ENCODE measurements around the gene MFSD11. TPM values are rescaled to one million over a fixed set of nuclear protein-coding genes. Genes with fewer than 3 reads are reported as not detected.
"Not testable (repeated sequence)": the region's sequence is repeated elsewhere in the genome, so short reads cannot be mapped to it uniquely, and the experiment has no call there.

MFSD11 gene
- total RNA-seq, 1 donor, result 40.5 TPM

DNA sequence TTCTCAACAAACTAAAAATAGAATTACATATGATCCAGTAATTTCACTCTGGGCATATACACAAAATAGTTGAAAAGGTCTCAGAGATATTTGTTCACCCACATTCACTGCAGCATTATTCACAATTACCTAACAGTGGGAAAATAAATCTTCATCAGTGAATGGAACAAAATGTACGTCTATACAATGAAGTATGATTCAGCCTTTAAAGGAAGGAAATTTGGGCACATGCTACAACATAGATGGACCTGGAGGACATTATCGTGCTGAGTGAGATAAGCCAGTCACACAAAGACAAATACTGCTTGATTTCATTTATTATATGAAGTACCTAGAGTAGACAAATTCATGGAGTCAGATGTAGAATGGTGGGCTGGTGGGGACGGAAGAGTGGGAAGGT lies 47.0 kb downstream of the MFSD11 start:
- DNase-seq (ENCODE audit: low read depth), result no peak
- TF ChIP-seq, protein P1, sequence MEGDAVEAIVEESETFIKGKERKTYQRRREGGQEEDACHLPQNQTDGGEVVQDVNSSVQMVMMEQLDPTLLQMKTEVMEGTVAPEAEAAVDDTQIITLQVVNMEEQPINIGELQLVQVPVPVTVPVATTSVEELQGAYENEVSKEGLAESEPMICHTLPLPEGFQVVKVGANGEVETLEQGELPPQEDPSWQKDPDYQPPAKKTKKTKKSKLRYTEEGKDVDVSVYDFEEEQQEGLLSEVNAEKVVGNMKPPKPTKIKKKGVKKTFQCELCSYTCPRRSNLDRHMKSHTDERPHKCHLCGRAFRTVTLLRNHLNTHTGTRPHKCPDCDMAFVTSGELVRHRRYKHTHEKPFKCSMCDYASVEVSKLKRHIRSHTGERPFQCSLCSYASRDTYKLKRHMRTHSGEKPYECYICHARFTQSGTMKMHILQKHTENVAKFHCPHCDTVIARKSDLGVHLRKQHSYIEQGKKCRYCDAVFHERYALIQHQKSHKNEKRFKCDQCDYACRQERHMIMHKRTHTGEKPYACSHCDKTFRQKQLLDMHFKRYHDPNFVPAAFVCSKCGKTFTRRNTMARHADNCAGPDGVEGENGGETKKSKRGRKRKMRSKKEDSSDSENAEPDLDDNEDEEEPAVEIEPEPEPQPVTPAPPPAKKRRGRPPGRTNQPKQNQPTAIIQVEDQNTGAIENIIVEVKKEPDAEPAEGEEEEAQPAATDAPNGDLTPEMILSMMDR (IDR thresholded peaks at IDR 0.05; ENCODE audit: insufficient read depth, low read length), result no peak
- no peak overlapping the region for H3K4me3 ChIP-seq (ENCODE audit: low read depth, low read length)

DNA sequence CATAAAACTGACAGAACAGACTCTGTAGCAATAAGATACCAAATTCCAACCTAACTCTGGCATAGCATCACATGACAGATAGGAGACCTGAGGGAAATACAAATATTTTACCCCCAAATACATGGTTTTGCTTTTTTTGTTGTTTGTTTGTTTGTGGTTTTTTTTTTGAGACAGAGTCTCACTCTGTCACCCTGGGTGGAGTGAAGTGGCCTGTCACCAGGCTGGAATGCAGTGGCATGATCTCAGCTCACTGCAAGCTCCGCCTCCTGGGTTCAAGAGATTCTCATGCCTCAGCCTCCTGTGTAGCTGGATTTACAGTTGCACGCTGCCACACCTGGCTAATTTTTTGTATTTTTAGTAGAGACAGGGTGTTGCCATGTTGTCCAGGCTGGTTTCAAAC lies 49.9 kb downstream of the MFSD11 start:
- H3K4me3 ChIP-seq (ENCODE audit: low read depth, low read length); DNase-seq (ENCODE audit: low read depth): not testable (repeated sequence)

DNA sequence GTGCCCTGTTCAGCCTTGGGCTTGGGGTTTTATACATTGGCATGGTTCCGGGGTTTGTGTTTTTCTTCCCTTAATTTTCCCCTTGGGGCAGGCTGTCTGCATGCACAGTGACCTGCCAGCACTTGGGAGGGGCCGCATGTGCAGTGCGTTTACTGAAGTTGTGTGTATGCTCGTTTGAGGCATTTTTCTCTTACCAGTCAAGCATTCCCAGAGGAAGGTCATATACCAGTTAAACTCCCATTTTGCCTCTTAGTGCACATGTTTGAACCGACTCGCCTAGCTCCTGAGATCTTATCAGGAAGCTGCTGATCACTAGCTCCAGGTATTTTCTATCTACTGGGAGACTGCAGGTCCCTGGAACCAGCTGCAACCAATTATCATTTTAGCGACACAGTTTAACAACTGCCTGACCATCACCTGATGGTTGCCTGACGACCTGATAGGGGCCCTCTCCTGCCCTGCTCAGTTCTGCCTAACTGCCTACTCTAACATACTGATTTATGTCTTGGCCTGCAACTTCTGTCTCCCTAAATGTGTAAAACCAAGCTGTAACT lies 51.4 kb downstream of the MFSD11 start:
- no peak for DNase-seq (ENCODE audit: low read depth)
- TF ChIP-seq, protein P1 (IDR thresholded peaks at IDR 0.05; ENCODE audit: insufficient read depth, low read length), result no peak
- no peak overlapping the region for H3K4me3 ChIP-seq (ENCODE audit: low read depth, low read length)

DNA sequence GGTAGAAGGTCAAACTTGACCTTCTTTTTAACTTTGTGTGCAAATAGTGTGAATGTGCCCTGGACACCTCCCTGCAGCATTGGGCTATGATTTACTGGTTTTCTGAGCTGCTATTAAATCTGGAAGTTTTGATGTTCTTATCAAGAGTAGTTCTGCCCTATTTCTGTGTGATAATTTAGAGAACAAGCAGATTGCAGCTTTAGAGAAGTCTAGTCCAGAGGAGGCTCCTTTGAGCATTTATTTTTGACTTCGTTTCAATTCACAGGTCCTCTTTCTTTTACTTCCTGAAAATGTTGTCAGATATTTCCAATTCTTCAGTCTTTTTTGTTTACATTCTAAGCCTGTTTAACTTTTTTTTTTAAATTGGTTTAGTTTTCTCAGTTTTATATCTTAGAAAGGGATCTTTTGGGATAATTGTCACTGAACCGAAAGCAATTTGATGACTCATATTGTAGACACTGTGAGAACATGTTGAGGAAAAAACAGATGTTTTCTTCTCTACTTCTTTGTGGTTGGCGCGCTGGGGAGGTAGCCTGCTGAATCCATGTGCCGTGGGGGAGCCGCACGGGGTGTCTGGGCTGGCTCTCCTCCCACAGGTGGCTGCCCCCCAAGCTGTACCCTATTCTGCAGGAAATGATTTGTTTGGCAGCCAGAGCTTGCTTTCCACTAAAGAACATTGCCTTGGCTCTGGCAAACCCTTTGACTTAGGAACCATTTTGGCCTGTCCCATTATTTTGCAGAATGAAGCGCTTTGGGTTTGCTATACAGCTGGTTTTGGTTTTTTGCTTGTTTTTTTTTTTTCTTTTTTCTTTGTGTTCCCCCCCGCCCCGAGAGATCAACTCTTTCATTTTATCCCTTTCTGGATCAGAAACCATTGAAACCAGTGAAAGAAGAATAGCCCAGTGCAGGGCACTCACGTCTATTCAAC lies 53.4 kb downstream of the MFSD11 start:
- TF ChIP-seq, protein P1 (IDR thresholded peaks at IDR 0.05; ENCODE audit: insufficient read depth, low read length), result no peak
- H3K4me3 ChIP-seq (ENCODE audit: low read depth, low read length), result peak overlapping the region; percentile 9
- DNase-seq (ENCODE audit: low read depth), result peak; percentile 46

DNA sequence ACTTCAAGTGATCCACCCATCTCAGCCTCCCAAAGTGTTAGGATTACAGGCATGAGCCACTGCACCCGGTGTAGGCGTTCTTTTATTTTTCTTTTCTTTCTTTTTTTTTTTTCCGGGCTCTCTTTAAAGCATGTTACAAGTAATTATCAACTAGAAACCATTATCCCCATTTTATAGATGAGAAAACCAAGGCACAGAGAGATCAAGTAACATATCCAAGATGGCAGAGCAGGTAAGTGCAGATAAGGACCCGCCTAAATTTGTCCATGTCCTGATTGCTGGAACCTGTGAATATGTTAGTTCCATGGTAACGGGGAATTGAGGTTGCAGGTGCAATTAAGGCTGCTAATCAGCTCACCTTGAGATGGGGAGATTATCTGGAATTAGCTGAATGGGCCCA lies 54.4 kb downstream of the MFSD11 start:
- no peak overlapping the region for H3K4me3 ChIP-seq (ENCODE audit: low read depth, low read length)
- TF ChIP-seq, protein P1 (IDR thresholded peaks at IDR 0.05; ENCODE audit: insufficient read depth, low read length), result no peak
- no peak for DNase-seq (ENCODE audit: low read depth)

DNA sequence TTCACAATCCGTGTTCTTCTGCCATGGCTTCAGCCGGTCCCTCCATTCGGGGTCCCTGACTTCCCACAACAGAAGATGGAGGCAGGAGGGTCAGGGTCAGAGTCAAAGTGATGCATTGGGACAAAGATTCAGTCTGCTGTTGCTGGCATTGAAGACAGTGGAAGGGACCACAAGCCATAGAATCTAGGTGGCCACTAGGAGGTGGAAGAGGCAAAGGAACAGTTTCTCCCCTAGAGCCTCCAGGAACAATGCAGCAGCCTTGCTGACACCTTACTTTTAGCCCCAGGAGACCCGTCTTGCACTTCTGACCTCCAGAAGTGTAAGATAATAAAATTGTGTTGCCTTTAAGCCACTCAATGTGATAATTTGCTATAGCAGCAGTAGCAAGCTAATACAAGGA lies 55.9 kb downstream of the MFSD11 start:
- TF ChIP-seq, protein P1 (IDR thresholded peaks at IDR 0.05; ENCODE audit: insufficient read depth, low read length), result peak; percentile 43
- DNase-seq (ENCODE audit: low read depth), result peak; percentile 26

DNA sequence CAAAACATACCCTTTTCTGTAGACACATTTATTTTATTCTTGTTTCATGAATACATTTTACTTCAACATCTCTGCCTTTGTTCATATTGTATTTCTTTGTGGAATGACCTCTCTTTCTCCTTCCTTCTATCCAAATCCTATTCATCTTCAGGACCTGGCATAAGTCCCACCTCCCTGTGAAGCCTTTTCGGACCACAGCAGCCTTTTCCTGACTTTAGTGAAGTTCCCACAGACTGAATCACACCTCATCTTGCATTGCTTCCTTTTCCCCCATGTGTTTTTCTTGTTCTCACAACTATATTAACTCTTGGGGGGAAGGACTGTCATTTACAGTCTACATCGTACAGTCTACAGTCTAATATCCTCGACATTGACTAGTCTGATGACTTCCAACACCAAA lies 58.2 kb downstream of the MFSD11 start:
- DNase-seq (ENCODE audit: low read depth), result no peak
- TF ChIP-seq, protein P1 (IDR thresholded peaks at IDR 0.05; ENCODE audit: insufficient read depth, low read length), result no peak
- H3K4me3 ChIP-seq (ENCODE audit: low read depth, low read length), result no peak overlapping the region

More for the DNA sequence above, 55.9 kb downstream of the MFSD11 start:
- no peak overlapping the region for H3K4me3 ChIP-seq (ENCODE audit: low read depth, low read length)
